H9 (cell line): Measurements from ENCODE around the gene MAP1LC3B. TPM values are rescaled to one million over a fixed set of nuclear protein-coding genes. Genes with fewer than 3 reads are reported as not detected.

Experiments
- DNase-seq: peaks from one replicate; pipeline ENCODE4 v3.0.0-alpha.2; 2017
- H2AFZ ChIP-seq: one replicate; pipeline ENCODE4 v1.6.1; 2013; ENCODE audit warnings: mild to moderate bottlenecking, low read length, control low read depth, moderate library complexity
- H2AK5ac ChIP-seq: 2 replicates; pipeline ENCODE4 v1.6.1; 2013; ENCODE audit warnings: low read length, control low read depth, mixed read lengths; ENCODE audit not compliant: insufficient read length
- H2BK120ac ChIP-seq: one replicate; pipeline ENCODE4 v1.6.1; 2013; ENCODE audit warnings: low read depth, mild to moderate bottlenecking, low read length, control low read depth, inconsistent platforms; ENCODE audit not compliant: poor library complexity, severe bottlenecking
- H2BK12ac ChIP-seq: 2 replicates; pipeline ENCODE4 v1.6.1; 2013; ENCODE audit warnings: low read length, control low read depth, mixed read lengths, low read depth; ENCODE audit not compliant: insufficient read length
- H2BK15ac ChIP-seq: 2 replicates; pipeline ENCODE4 v1.6.1; 2013; ENCODE audit warnings: low read depth, low read length, control low read depth
- H2BK20ac ChIP-seq: one replicate; pipeline ENCODE4 v1.6.1; 2013; ENCODE audit warnings: low read depth, mild to moderate bottlenecking, low read length, control low read depth, inconsistent platforms; ENCODE audit not compliant: poor library complexity, severe bottlenecking
- H2BK5ac ChIP-seq: 2 replicates; pipeline ENCODE4 v1.6.1; 2013; ENCODE audit warnings: low read length, control low read depth, mixed read lengths; ENCODE audit not compliant: insufficient read length
- H3K14ac ChIP-seq: 2 replicates; pipeline ENCODE4 v1.6.1; 2013; ENCODE audit warnings: low read length, control low read depth; ENCODE audit not compliant: insufficient read depth
- H3K18ac ChIP-seq: 2 replicates; pipeline ENCODE4 v1.6.1; 2013; ENCODE audit warnings: low read depth, mild to moderate bottlenecking, mixed read lengths, low read length, control low read depth; ENCODE audit not compliant: insufficient read length
- H3K23ac ChIP-seq: 2 replicates; pipeline ENCODE4 v1.6.1; 2013; ENCODE audit warnings: low read length, control low read depth, mixed read lengths, low read depth; ENCODE audit not compliant: insufficient read length
- H3K23me2 ChIP-seq: 2 replicates; pipeline ENCODE4 v1.6.1; 2013; ENCODE audit warnings: low read depth, mild to moderate bottlenecking, mixed read lengths, low read length, control low read depth; ENCODE audit not compliant: insufficient read length, poor library complexity, severe bottlenecking
- H3K27ac ChIP-seq: 2 replicates; pipeline ENCODE4 v1.5.1; 2013; ENCODE audit warnings: low read length, control low read depth, mixed read lengths, low read depth; ENCODE audit not compliant: insufficient read length
- H3K27me3 ChIP-seq: 2 replicates; pipeline ENCODE4 v1.6.1; 2013; ENCODE audit warnings: low read length, control low read depth, inconsistent platforms; ENCODE audit not compliant: insufficient read depth
- H3K4ac ChIP-seq: 2 replicates; pipeline ENCODE4 v1.6.1; 2013; ENCODE audit warnings: low read depth, mild to moderate bottlenecking, control low read depth, inconsistent platforms, low read length, moderate library complexity
- H3K4me1 ChIP-seq: 2 replicates; pipeline ENCODE4 v1.6.1; 2013; ENCODE audit warnings: low read length, control low read depth, inconsistent platforms; ENCODE audit not compliant: insufficient read depth
- H3K4me2 ChIP-seq: 2 replicates; pipeline ENCODE4 v1.6.1; 2013; ENCODE audit warnings: low read length, control low read depth, mixed read lengths; ENCODE audit not compliant: insufficient read length, insufficient read depth
- H3K56ac ChIP-seq: 2 replicates; pipeline ENCODE4 v1.6.1; 2013; ENCODE audit warnings: low read depth, mild to moderate bottlenecking, mixed read lengths, low read length, control low read depth; ENCODE audit not compliant: insufficient read length
- H3K79me1 ChIP-seq: 2 replicates; pipeline ENCODE4 v1.6.1; 2013; ENCODE audit warnings: low read depth, mild to moderate bottlenecking, moderate library complexity, low read length, control low read depth, inconsistent platforms; ENCODE audit not compliant: insufficient read depth, poor library complexity, severe bottlenecking
- H3K79me2 ChIP-seq: 2 replicates; pipeline ENCODE4 v1.6.1; 2013; ENCODE audit warnings: low read length, control low read depth, inconsistent platforms; ENCODE audit not compliant: insufficient read depth
- H3K9ac ChIP-seq: 2 replicates; pipeline ENCODE4 v1.6.1; 2013; ENCODE audit warnings: low read length, control low read depth, mixed read lengths; ENCODE audit not compliant: insufficient read length; ENCODE audit errors: extremely low read depth
- H3K9me3 ChIP-seq: one replicate; pipeline ENCODE4 v1.6.1; 2013; ENCODE audit warnings: low read depth, low read length, inconsistent platforms; ENCODE audit not compliant: control insufficient read depth
- H3T11ph ChIP-seq: one replicate; pipeline ENCODE4 v1.6.1; 2013; ENCODE audit warnings: mild to moderate bottlenecking, low read length, control low read depth, inconsistent platforms
- H4K20me1 ChIP-seq: one replicate; pipeline ENCODE4 v1.6.1; 2013; ENCODE audit not compliant: control insufficient read depth, insufficient read length, insufficient read depth
- H4K5ac ChIP-seq: 2 replicates; pipeline ENCODE4 v1.6.1; 2013; ENCODE audit warnings: low read depth, mild to moderate bottlenecking, mixed read lengths, low read length, control low read depth; ENCODE audit not compliant: insufficient read length
- H4K8ac ChIP-seq: replicated peaks from 2 replicates; pipeline ENCODE4 v1.6.1; 2013; ENCODE audit warnings: low read length, control low read depth, mixed read lengths, low read depth; ENCODE audit not compliant: insufficient read length
- H4K91ac ChIP-seq: 2 replicates; pipeline ENCODE4 v1.6.1; 2013; ENCODE audit warnings: low read depth, mild to moderate bottlenecking, moderate library complexity, mixed read lengths, low read length, control low read depth; ENCODE audit not compliant: insufficient read length
- H3K27ac Mint-ChIP-seq, 3 experiments: 2 replicates in 2 of 3; 3 replicates in 1 of 3; pipeline ENCODE4 v1.8.0; 2020 to 2021; ENCODE audit warnings: mixed read lengths in 3 of 3, mild to moderate bottlenecking in 1 of 3, moderate library complexity in 1 of 3
- H3K27me3 Mint-ChIP-seq: 2 replicates; pipeline ENCODE4 v1.8.0; 2021; ENCODE audit warnings: low read depth, mild to moderate bottlenecking, moderate library complexity, mixed read lengths
- H3K36me3 Mint-ChIP-seq, 3 experiments: 2 replicates in 2 of 3; 3 replicates in 1 of 3; pipeline ENCODE4 v1.8.0; 2020 to 2021; ENCODE audit warnings: low read depth in 3 of 3, mixed read lengths in 3 of 3; ENCODE audit not compliant: insufficient read depth in 1 of 3
- H3K4me1 Mint-ChIP-seq, 2 experiments: 2 replicates each; pipeline ENCODE4 v1.8.0; 2020; ENCODE audit warnings: mixed read lengths in 2 of 2
- H3K4me3 Mint-ChIP-seq, 2 experiments: 2 replicates in 1 of 2; 3 replicates in 1 of 2; pipeline ENCODE4 v1.8.0; 2020 to 2021; ENCODE audit warnings: mild to moderate bottlenecking in 2 of 2, mixed read lengths in 2 of 2, moderate library complexity in 1 of 2
- H3K9me3 Mint-ChIP-seq, 2 experiments: 2 replicates in 1 of 2; 3 replicates in 1 of 2; pipeline ENCODE4 v1.8.0; 2020; ENCODE audit warnings: mild to moderate bottlenecking in 2 of 2, mixed read lengths in 2 of 2, moderate library complexity in 1 of 2
- WGBS: extraction: QIAGEN DNeasy Blood & Tissue Kit; methylation state at CpG from one replicate; pipeline ENCODE4 v1.1.7; 2013; ENCODE audit warnings: missing lambda C conversion rate, low lambda C conversion rate, mixed read lengths; ENCODE audit not compliant: insufficient read length; ENCODE audit errors: extremely low coverage; 5-methylcytosine and 5-hydroxymethylcytosine counted together
- total RNA-seq: library from RNA; stranded (reverse); gene quantifications from 2 replicates; pipeline ENCODE4 v1.2.1, GENCODE V29; 2021
- TF ChIP-seq, protein P1 (sequence below): fragments of 200-600 bp; sonication (generic); conservative IDR thresholded peaks from 3 replicates; pipeline ENCODE4 v1.8.0; 2021; ENCODE audit warnings: antibody characterized with exemption, mild to moderate bottlenecking

Gene MAP1LC3B
- total RNA-seq, 1 experiment from 2014 or later: 47.1 TPM

DNA sequence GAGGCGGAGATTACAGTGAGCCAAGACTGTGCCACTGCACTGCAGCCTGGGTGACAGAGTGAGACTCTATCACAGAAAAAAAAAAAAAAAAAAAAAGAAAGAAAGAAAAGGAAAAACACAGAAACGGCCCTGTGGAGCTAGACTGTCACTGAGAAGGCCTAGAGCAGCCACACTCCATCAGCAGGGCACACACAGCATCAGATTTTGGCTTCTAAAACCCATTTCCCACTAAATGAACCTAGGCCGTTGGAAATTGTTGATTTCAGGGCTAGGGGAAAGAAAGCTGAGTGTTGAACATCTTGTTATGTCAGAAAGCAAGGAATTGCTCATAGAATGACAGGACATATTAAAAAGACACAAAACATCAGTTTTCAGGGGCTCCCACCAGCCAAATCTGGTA is 51.8 kb downstream of the MAP1LC3B start:
- Histone ChIP-seq H3K18ac (no peak overlapping the region), H4K20me1 (no peaks in the 10 kb centered on the region), H2AFZ (no peak overlapping the region), H4K8ac (no peak overlapping the region), H3K4me1 (no peaks in the 10 kb centered on the region), H3K4me2 (no peak overlapping the region), H2BK20ac (no peak overlapping the region), H3K79me1 (no peaks in the 10 kb centered on the region), H2BK15ac (no peak overlapping the region), H4K5ac (no peak overlapping the region), H3K23ac (no peak overlapping the region), H3K27ac (no peak overlapping the region), H2BK120ac (no peak overlapping the region), H3K56ac (no peak overlapping the region), H3K27me3 (no peaks in the 10 kb centered on the region), H3T11ph (no peak overlapping the region), H2BK12ac (no peak overlapping the region), H3K4ac (no peak overlapping the region), H2AK5ac (no peak overlapping the region), H3K9ac (no peak overlapping the region), H3K14ac (no peak overlapping the region), H2BK5ac (no peak overlapping the region), H3K23me2 (no peaks in the 10 kb centered on the region), H4K91ac (no peak overlapping the region), H3K9me3 (no peaks in the 10 kb centered on the region), H3K79me2 (no peaks in the 10 kb centered on the region)
- Mint-ChIP-seq H3K4me3 (no peak overlapping the region), H3K27ac (no peak overlapping the region), H3K36me3 (peaks cover 56 to 67% (median 60%) of the 10 kb centered on the region in 3 experiments), H3K4me1 (peaks cover 0 to 4% of the 10 kb centered on the region in 2 experiments; a peak in 2 of 4 replicates), H3K9me3 (peaks cover 14 to 17% of the 10 kb centered on the region in 2 experiments), H3K27me3 (no peaks in the 10 kb centered on the region)
- WGBS: no CpG with 5 or more reads among the region's 3 CpGs
- no peak for DNase-seq
- TF ChIP-seq, protein P1, sequence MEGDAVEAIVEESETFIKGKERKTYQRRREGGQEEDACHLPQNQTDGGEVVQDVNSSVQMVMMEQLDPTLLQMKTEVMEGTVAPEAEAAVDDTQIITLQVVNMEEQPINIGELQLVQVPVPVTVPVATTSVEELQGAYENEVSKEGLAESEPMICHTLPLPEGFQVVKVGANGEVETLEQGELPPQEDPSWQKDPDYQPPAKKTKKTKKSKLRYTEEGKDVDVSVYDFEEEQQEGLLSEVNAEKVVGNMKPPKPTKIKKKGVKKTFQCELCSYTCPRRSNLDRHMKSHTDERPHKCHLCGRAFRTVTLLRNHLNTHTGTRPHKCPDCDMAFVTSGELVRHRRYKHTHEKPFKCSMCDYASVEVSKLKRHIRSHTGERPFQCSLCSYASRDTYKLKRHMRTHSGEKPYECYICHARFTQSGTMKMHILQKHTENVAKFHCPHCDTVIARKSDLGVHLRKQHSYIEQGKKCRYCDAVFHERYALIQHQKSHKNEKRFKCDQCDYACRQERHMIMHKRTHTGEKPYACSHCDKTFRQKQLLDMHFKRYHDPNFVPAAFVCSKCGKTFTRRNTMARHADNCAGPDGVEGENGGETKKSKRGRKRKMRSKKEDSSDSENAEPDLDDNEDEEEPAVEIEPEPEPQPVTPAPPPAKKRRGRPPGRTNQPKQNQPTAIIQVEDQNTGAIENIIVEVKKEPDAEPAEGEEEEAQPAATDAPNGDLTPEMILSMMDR: no peak
